ENCODE data around the gene ARHGEF26.

DNA sequence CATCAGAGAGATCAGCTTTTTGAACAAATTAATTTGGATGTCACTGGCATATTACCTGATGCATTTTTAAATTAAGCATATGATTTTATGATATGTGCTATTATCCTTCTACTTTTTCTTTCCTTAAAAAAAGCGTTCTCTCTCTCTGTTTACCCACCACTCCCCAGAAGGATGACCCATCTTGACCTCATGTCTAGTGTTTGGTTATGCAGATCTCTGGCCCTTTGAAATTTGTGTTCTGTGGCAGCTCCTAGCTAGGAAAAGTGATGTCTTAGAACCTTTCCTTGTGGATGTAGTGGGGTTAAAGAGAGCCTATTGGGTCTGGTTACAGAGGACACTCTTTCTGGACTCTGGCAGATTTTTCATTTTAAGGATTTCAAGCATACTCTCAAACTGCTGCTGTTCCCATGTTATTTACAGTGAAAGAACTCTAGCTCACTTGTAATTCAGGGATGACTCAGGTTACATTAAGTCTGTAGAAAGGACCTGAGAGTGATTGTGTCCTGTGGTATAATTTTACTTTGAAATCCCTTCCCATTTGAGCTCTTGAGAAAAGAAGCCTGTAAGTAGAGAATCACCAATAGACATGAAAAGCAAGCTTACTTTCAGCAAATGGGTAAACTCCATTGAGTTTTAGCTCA is 23.8 kb downstream of the ARHGEF26 start:
- no peak for TF ChIP-seq POLR2A (IDR thresholded peaks at IDR 0.05)
- TF ChIP-seq, protein P1, sequence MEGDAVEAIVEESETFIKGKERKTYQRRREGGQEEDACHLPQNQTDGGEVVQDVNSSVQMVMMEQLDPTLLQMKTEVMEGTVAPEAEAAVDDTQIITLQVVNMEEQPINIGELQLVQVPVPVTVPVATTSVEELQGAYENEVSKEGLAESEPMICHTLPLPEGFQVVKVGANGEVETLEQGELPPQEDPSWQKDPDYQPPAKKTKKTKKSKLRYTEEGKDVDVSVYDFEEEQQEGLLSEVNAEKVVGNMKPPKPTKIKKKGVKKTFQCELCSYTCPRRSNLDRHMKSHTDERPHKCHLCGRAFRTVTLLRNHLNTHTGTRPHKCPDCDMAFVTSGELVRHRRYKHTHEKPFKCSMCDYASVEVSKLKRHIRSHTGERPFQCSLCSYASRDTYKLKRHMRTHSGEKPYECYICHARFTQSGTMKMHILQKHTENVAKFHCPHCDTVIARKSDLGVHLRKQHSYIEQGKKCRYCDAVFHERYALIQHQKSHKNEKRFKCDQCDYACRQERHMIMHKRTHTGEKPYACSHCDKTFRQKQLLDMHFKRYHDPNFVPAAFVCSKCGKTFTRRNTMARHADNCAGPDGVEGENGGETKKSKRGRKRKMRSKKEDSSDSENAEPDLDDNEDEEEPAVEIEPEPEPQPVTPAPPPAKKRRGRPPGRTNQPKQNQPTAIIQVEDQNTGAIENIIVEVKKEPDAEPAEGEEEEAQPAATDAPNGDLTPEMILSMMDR (IDR thresholded peaks at IDR 0.05): no peak
